Tibial nerve (tissue), 4 donors: ENCODE data around the gene TMED8. TPM values are rescaled to one million over a fixed set of nuclear protein-coding genes. Genes with fewer than 3 reads are reported as not detected.

Experiments
- DNase-seq, 2 donors: peaks; one replicate each; pipeline ENCODE4 v3.0.0-alpha.2; 2019; ENCODE audit warnings: low spot score in 2 of 2
- H3K27ac ChIP-seq, 4 donors: fragments of 200-600 bp; sonication (generic) in 3 of 4; one replicate each; pipeline ENCODE4 v1.5.1; 2017 to 2019; ENCODE audit warnings: mild to moderate bottlenecking in 1 of 4
- H3K27me3 ChIP-seq, 2 donors: fragments of 200-600 bp; sonication (generic) in 1 of 2; one replicate each; pipeline versions ENCODE4 v1.5.1 to v1.6.0; 2017 to 2019
- H3K36me3 ChIP-seq, 3 donors: fragments of 200-600 bp; sonication (generic); one replicate each; pipeline ENCODE4 v1.5.1; 2018 to 2019
- H3K4me1 ChIP-seq, 4 donors: fragments of 200-600 bp; sonication (generic) in 3 of 4; one replicate each; pipeline ENCODE4 v1.5.1; 2017 to 2019
- H3K4me3 ChIP-seq, 4 donors: fragments of 200-600 bp; sonication (generic) in 3 of 4; one replicate each; pipeline ENCODE4 v1.5.1; 2017 to 2019; ENCODE audit warnings: mild to moderate bottlenecking in 1 of 4, moderate library complexity in 1 of 4
- H3K9me3 ChIP-seq, 4 donors: fragments of 200-600 bp; sonication (generic) in 3 of 4; one replicate each; pipeline ENCODE4 v1.5.1; 2017 to 2019
- EP300 ChIP-seq, 2 donors: sonication (generic); formaldehyde crosslinking; IDR thresholded peaks; one replicate each; pipeline ENCODE4 v1.6.1; 2017; ENCODE audit warnings: antibody characterized with exemption in 2 of 2, mild to moderate bottlenecking in 1 of 2
- POLR2A ChIP-seq, 2 donors: fragments of 450-650 bp; IDR thresholded peaks; one replicate each; pipeline ENCODE4 v1.6.1; 2017; ENCODE audit warnings: antibody characterized with exemption in 2 of 2, mild to moderate bottlenecking in 2 of 2, moderate library complexity in 2 of 2
- WGBS, 2 donors: methylation state at CpG; one replicate each; pipeline ENCODE4 v1.1.5; 2018; 5-methylcytosine and 5-hydroxymethylcytosine counted together
- total RNA-seq, 4 donors: library from RNA; depleted of rRNA; stranded (reverse); fragments of >200 nt; gene quantifications; one replicate each; pipeline ENCODE4 v1.1.0, GENCODE V29; 2016
- TF ChIP-seq, protein P1 (sequence below), 5 experiments: fragments of 200-600 bp in 3 of 5; fragments of 450-650 bp in 2 of 5; sonication (generic) in 3 of 5; IDR thresholded peaks; one replicate each; pipeline ENCODE4 v1.5.1; 2016 to 2019; ENCODE audit warnings: antibody characterized with exemption in 5 of 5, mild to moderate bottlenecking in 3 of 5, moderate library complexity in 2 of 5

The TMED8 gene
- total RNA-seq, 4 donors from 2014 or later: 11.7 to 14.0 (median 12.4) TPM

GRCh38 chr14:77296155-77296554 is 80.7 kb downstream of the TMED8 start:
- Histone ChIP-seq H3K4me1 (peaks cover 0 to under 1% (median 0%) of the 10 kb centered on the region in 4 donors), H3K27ac (no peak overlapping the region), H3K4me3 (no peak overlapping the region), H3K36me3 (peaks cover 0 to 80% (median 0%) of the 10 kb centered on the region in 3 donors), H3K27me3 (no peaks in the 10 kb centered on the region), H3K9me3 (no peaks in the 10 kb centered on the region)
- TF ChIP-seq POLR2A (IDR thresholded peaks at IDR 0.05): no peak
- TF ChIP-seq EP300 (IDR thresholded peaks at IDR 0.05): no peak
- TF ChIP-seq, protein P1, sequence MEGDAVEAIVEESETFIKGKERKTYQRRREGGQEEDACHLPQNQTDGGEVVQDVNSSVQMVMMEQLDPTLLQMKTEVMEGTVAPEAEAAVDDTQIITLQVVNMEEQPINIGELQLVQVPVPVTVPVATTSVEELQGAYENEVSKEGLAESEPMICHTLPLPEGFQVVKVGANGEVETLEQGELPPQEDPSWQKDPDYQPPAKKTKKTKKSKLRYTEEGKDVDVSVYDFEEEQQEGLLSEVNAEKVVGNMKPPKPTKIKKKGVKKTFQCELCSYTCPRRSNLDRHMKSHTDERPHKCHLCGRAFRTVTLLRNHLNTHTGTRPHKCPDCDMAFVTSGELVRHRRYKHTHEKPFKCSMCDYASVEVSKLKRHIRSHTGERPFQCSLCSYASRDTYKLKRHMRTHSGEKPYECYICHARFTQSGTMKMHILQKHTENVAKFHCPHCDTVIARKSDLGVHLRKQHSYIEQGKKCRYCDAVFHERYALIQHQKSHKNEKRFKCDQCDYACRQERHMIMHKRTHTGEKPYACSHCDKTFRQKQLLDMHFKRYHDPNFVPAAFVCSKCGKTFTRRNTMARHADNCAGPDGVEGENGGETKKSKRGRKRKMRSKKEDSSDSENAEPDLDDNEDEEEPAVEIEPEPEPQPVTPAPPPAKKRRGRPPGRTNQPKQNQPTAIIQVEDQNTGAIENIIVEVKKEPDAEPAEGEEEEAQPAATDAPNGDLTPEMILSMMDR (IDR thresholded peaks at IDR 0.05): no peak
- WGBS, 2 donors: 76 to 84% methylated on average over 13 of the region's 13 CpGs
- DNase-seq: no peak

DNA sequence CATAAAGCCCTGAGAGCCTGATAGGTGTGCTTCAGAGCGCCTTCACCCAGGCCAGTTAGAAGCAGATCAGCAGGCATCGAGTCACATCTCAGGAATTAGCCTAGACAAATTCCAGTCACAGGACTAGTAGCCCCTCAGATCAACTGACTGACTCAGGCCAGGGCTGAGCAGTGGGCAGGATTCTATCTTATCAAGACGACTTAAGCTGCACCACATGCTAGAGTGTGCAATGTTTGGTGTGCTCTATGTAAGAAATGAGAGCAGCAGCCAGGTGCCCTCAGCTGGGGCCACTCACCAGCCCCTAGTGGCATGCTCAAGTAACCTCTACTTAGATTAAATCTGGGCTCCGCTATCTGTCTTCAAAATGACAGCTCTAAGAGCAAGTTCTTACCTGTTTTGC is 86.2 kb downstream of the TMED8 start:
- Histone ChIP-seq H3K4me1 (no peaks in the 10 kb centered on the region), H3K9me3 (no peaks in the 10 kb centered on the region), H3K36me3 (peaks cover 0 to 94% (median 0%) of the 10 kb centered on the region in 3 donors), H3K27me3 (no peaks in the 10 kb centered on the region), H3K27ac (no peak overlapping the region), H3K4me3 (no peak overlapping the region)
- DNase-seq: no peak
- 99 to 100% methylated on average over 1 to 4 of the region's 4 CpGs for WGBS, 2 donors
- TF ChIP-seq EP300 (IDR thresholded peaks at IDR 0.05): no peak
- TF ChIP-seq POLR2A (IDR thresholded peaks at IDR 0.05): no peak
- TF ChIP-seq, protein P1 (IDR thresholded peaks at IDR 0.05): no peak

GRCh38 chr14:77286576-77286975 is 90.3 kb downstream of the TMED8 start:
- no peaks in the 10 kb centered on the region for H3K27me3 ChIP-seq
- WGBS, 2 donors: 85 to 87% methylated on average over 5 of the region's 5 CpGs
- H3K4me3 ChIP-seq: no peak overlapping the region
- H3K4me1 ChIP-seq: no peaks in the 10 kb centered on the region
- DNase-seq: no peak
- TF ChIP-seq EP300 (IDR thresholded peaks at IDR 0.05) (no peak), POLR2A (IDR thresholded peaks at IDR 0.05) (no peak)
- TF ChIP-seq, protein P1 (IDR thresholded peaks at IDR 0.05): no peak
- no peaks in the 10 kb centered on the region for H3K9me3 ChIP-seq
- H3K36me3 ChIP-seq: peaks cover 0 to 100% (median 16%) of the 10 kb centered on the region in 3 donors
- H3K27ac ChIP-seq: no peak overlapping the region

Other genes starting within 250 kb of the TMED8 start
- not detected for gene ZDHHC22, start 235.3 kb downstream of the TMED8 start, total RNA-seq
- gene TMEM63C, start 195.3 kb downstream of the TMED8 start, total RNA-seq: not detected
- gene NGB, start 105.9 kb downstream of the TMED8 start, total RNA-seq: not detected
- gene POMT2, start 56.2 kb downstream of the TMED8 start, total RNA-seq: 10 to 100 TPM; 23.9 to 38.7 (median 28.9) TPM
- gene GSTZ1, start 56.1 kb downstream of the TMED8 start, total RNA-seq: 10 to 100 TPM in 3 of 4 donors, 1 to 10 TPM in 1; 9.4 to 24.7 (median 14.6) TPM
- 1 to 10 TPM in 3 of 4 donors, not detected in 1; 1.1 to 3.1 (median 1.5) TPM for gene SAMD15, start 285 bp upstream of the TMED8 start, total RNA-seq
- 1 to 10 TPM in 1 of 4 donors, not detected in 3; 9.0 TPM for gene NOXRED1, start 46.4 kb upstream of the TMED8 start, total RNA-seq
- gene VIPAS39, start 80.5 kb upstream of the TMED8 start, total RNA-seq: 10 to 100 TPM; 10.5 to 24.0 (median 16.2) TPM
- 100 to 1,000 TPM in 2 of 4 donors, 10 to 100 TPM in 2; 58.5 to 146 (median 102) TPM for gene AHSA1, start 81.0 kb upstream of the TMED8 start, total RNA-seq
- under 1 TPM in 1 of 4 donors, not detected in 3; 0.44 TPM for gene ISM2, start 121.7 kb upstream of the TMED8 start, total RNA-seq
- 10 to 100 TPM; 25.5 to 45.2 (median 29.7) TPM for gene SPTLC2, start 239.5 kb upstream of the TMED8 start, total RNA-seq